Dedifferentiated amniotic fluid mesenchymal stem cell (primary cell): ENCODE results near the gene NAA10.
"Not testable (repeated sequence)": the region's sequence is repeated elsewhere in the genome, so short reads cannot be mapped to it uniquely, and the experiment has no call there.

ENCODE experiments used
- DNase-seq: peaks from one replicate; pipeline ENCODE4 v3.0.0-alpha.2; 2016; ENCODE audit errors: extremely low spot score

The NAA10 gene

DNA sequence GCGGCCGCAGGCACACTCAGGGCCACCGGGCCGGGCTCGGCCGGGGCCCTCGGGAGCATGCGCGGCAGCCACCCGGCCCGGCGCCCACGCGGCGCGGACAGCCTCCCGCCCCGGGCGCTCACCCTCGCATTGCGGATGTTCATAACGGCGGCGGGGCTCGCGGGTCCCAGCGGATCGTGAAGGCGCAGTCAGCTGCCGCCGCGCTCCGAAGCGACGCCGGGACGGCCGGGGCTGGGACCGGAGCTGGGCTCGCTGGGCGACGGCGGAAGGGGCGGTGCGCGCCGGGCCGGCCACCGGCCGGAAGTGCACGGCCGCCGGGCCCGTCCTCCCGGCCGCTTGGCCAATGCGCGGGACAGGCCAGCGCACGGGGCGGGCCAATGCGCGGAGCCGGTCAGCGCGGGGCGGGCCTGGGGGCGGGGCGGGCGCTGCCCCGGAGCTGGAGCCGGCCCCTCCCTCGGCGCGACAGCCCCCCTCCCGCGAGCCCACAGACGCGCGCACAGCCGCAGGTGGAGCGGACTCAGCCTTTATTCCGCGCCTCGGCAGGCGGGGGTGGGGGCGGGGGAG, at the start of gene NAA10:
NAA10 (minus strand) TSS at position 276 of the 564 bp plus-strand sequence; CDS start at position 143, 133 bp downstream.
- peak; percentile 49 for DNase-seq

DNA sequence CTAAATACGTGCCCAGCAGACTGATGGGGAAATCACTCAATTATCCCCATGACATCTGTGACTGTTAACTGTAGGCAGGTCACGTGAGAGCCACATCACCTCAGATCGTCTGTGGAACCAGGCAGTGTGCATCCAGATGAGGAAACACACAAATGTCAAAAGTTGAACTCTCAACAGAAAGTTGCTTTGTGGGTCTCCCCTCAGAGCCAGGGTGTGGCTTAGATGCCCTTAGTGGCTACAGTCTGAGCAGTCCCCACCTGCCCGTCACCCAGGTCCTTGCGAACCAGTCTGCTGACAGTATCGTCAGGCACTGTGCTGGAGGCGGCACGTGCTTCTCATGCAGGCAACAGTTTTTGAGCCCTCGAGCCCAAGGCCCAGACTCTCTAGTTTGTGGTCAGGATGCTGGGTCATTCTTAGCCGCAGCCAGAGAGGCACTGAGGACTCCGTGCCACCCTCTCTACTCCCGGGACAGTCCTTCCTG, 48.5 kb upstream of the NAA10 start:
- no peak for DNase-seq

DNA sequence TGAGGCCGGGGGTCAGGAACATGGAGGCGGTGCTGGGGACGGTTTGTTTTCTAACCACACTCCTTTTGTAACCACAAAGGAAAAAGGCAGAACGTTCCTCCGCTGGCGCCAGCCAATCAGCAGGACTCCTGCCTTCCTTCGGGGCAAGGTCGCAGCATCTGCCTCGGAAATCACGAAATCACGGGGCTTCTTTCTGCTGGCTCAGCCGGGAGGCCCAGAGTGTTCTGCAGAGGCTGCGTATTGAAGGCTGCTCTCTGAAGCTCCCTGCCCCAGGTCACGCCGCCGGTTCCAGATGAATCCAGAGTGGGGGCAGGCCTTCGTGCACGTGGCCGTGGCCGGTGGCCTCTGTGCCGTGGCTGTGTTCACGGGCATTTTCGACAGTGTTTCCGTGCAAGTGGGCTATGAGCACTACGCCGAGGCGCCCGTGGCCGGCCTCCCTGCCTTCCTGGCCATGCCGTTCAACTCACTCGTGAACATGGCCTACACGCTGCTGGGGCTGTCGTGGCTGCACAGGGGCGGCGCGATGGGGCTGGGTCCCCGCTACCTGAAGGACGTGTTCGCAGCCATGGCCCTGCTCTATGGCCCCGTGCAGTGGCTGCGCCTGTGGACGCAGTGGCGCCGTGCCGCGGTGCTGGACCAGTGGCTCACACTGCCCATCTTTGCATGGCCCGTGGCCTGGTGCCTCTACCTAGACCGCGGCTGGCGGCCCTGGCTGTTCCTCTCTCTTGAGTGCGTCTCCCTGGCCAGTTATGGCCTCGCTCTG, 47.1 kb upstream of the NAA10 start:
- DNase-seq = no peak

DNA sequence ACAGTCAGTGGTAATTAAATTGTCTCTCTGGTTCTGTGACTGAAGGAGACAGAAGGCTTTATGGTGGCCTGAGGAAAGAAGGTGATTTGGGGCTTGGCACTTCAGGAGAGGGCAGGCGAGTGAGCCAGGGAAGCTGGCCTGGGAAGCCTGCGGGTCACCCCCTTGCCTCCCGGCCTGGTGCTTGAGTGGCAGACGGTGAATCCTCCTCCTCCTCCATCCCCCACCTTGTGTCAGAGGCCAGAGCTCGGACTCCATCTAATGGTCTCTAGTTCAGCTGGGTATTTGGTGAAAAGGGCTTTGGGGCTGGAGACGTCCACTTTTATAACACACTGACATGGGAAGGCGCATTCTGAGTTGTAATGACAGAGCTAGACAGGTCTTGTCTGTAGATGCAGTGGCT, 46.4 kb upstream of the NAA10 start:
- DNase-seq = no peak

DNA sequence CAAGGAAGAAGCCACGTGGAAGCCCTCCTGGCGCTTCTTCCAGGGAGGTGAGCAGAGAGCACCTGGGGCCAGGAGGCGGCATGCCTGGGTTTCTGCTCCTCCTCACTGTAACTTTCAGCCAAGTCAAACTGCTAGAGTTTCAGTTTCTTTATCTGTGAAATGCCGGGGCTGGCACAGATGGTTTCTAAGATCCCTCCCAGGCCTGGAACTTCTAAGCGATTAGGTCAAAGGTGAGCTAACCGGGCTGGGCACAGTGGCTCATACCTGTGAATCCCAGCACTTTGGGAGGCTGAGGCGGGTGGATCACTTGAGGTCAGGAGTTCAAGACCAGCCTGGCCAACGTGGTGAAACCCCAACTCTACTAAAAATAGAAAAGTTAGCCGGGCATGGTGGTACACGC, 45.6 kb upstream of the NAA10 start:
- DNase-seq = not testable (repeated sequence)

DNA sequence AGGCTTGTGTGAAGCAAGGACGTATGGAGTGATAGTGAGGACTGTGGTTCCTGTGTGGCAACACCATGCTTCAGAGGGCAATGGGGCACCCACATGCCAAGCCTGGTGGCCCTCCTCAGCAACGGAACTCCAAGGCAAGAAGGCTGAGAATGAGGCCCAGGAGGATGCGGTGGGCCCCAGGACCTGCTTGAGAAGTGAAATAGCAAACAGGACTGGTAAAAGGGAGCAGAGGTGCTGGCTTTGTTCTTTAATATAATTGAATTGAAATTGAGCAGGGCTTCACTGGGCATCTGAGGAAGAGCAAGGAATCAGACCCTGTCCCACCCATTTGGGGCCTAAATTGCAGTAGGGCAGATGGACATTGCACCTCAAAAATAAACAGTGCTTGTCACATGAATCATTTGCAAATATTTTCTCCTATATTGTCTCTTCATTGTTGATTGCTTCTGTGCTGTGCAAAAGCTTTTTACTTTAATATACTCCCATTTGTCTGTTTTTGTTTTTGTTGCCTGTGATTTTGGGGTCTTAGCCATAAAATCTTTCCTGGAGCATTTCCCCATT, 40.0 kb upstream of the NAA10 start:
- DNase-seq = no peak

DNA sequence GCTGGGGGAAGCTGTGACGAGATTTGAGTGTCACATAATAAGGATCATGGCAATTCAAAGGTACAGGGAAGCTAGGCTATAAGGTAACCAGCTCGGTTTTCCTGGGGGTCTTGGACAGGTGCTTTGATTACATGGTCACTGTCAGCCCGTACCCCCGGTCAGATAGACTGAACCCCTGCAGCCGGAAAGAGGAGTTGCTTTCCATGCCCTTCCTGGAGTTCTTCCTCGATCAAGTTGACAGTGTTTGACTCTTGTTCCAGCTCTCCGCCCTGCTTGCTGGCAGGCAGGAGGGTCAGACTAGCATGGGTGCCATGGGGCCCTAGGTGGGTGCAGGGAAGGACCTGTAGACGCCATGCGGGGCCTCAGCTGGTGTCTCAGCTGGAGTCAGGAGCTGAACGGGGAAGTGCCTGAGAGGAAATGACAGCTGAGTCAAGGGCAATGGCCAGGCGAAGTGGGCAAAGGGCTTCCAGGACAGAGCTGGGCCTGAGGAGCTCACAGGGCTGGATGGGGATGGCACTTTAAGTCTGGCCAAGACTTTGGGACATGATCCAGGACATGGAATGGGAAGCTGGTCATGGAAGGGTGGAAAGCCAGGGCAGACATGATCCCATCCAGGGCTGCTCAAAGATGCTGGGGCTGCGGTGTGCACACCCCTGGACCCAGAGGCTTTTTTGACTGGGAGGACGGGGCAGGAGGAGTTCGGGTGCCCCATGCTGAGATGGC, 39.3 kb upstream of the NAA10 start:
- no peak for DNase-seq

DNA sequence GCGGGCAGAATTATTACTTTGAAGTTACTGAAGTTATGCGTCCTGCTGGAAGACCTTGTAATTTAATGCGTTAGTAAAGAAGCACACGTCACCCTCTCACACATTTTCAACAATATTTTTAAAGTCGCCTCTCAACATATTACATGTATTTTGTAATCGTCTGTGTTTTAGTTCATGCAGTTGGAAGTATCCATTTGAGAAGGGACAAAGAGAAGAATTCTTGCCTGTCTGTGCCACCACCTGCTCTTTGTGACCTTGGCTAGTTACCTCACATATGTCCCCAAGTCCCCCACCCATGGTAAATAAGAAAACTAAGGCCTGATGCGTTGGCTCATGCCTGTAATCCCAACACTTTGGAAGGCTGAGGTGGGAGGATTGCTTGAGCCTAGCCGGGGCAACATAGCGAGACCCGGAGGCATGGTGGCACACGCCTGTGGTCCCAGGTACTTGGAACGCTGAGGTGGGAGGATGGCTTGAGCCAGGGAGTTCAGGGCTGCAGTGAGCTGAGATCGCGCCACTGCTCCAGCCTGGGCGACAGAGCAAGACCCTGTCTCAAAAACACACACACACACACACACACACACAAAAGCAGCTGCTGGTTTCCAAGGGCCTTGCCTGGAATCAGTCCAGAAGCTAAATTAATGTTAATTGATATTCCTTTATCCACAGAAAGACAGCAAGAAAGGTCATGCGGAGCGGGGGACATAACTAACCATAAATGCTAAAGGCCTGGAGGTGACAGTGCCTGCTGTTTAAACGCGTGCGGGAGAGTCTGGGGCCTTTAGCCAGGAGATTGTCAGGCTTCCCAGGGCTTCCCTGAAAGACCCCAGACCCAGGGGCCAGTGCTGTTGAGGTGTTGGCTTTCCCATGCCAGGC, 38.5 kb upstream of the NAA10 start:
- DNase-seq = no peak

DNA sequence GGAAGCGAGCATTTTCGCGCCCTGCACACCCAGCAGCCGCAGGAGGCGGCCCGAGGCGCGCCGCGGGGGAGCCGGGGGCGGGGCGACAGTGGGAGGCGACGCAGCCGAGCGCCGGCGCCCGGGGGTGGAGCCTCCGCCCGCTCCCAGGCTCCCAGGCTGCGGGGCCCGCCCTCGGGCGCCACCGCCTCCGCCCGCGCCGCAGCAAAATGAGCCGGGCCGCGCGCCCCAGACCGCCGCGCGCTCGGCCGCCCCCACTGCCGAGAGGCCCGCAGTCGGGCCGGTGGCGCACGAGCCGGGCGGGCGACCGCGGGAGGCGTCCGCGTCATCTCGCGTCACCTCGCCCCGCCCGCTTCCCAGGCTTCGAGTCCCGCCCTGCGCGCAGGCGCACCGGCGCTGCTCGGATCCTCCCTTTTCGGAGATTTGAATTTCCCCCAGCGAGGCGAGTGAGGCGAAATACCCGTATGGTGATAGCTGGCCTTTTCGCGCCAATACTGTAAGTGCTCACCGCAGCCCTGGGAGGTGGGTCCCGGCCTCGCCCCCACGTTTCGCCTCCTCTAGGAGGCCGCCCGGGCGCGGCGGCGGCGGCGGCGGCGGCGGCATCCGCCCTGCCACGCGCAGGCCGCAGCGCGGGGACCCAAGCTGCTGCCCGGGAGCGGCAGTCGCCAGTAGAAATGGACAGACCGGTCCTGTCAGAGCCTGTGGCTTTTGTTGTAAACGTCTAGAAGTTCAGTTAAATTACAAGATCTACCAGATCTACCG, 37.7 kb upstream of the NAA10 start, which contains the start of gene TMEM187:
TMEM187 (plus strand) TSS at position 387 of the 759 bp plus-strand sequence. CDS start 9,309 bp downstream, outside the sequence.
- DNase-seq = peak; percentile 65

DNA sequence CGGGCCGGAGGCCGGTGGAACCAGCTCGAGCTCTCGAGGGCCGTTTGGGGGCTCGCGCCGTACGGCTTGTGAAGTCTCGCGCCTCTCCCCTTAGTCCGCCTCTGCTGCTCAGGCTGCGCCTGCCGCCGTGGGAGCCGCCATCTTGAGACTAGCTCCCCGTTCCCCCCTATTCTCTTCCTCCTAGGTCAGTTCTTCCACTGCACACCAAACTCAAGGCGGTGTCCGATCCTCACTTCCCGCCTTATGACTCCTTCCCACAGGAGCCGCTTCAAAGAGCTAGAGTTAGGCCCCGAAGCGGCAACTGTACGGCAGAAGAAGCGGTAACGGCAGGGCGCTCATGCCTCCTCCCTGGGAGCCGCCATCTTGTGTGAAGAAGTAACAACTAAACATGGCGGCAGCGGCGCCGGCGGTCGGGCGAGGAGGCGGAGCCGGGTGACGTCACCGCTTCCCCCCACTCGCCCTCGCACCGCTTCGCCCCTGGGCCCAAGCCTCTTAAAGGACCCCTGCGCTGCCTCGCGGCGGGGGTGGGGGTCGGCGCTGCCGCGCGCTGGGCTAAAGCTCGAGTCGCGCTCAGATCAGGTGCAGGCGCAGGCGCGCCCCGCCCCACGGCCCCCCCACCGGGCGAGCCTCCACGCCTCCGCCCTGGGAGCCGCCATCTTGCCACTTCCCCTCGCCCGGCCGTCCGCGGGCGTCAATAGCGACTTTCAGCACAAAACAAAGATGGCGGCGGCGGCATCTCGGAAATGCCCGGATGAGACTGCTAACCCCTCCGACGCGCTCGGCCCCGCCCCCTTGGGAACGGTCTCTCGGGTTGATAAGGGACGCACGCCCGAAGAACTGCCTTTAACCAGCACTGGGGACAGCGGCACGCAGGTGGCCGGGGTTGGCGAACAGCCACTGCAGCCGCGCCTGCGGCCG, 36.9 kb upstream of the NAA10 start, which contains the start of gene HCFC1:
HCFC1 (minus strand) TSS at position 369 of the 918 bp plus-strand sequence. CDS start 978 bp downstream, outside the sequence.
- DNase-seq = peak; percentile 80

DNA sequence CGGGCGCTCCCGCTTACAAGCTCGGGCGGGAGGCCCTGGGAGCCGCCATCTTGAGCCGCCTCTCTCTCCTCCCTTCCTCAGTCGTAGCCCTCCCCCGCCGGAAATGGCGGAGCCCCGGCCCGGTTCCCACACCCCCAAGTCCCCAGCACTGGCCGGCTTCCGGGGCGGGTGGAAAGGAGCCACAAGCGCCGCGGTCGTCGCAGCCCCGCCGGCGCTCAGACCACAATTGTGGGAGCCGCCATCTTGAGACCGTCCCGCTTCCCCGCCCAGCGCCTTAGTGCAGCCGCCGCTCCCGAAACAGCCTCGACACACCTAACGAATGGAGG, 36.2 kb upstream of the NAA10 start:
- DNase-seq = peak; percentile 41

DNA sequence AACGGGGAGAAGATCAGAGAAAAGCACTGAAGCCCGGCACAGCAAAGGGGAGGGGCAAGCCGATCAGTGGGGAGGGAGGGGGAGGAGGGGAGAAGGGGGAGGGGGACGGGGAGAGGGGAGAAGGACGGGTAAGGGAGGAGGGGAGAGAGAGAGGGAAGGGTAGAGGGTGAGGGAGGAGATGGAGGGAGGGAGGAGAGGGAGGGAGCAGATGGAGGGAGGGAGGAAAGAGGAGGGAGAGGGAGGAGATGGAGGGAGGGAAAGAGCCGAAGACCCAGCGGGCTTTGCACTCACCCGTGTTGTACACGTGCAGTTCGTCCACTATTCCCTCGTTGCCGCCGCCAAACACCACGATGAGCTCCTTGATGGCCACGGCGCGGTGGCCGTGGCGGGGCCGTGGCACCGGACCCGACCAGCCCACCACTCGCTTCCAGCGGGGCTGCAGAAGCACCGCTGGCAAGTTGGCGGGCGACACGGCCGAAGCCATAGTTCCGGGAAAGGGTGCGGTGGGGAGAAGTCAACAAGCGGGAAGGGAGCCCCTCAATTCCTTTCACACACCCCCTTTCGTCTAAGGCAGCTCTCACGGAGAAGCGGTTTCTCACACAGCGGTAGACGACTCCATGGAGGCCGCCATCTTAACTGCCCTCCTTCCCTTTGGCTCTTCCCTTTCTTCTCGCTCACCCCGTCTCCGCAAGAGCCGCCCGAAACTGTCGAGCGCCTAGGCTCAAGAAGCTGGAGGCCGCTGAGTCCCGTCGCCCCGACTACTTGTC, 35.7 kb upstream of the NAA10 start:
- DNase-seq = no peak

DNA sequence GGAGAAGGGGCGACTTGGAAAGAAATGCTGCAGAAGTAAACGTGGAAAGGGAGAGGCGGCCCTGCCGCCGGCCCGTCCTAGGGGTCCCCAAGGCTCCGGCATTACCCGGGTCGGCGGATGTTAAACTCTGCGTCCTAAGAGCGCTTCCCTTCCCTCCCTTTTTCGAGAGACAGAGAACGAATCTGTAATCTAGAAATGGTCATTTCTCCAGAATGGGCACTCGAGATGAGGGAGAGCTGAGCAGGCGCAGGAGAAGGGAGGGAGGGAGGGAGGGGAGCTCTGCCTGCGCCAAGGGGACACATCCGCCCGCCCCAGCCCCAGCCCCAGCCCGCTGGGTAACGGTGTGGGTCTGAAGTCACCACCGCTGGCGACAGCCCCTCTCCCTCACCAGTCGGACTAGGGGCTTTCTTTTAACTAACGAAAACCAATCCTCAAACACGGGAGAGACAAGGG, 35.1 kb upstream of the NAA10 start:
- DNase-seq = no peak

DNA sequence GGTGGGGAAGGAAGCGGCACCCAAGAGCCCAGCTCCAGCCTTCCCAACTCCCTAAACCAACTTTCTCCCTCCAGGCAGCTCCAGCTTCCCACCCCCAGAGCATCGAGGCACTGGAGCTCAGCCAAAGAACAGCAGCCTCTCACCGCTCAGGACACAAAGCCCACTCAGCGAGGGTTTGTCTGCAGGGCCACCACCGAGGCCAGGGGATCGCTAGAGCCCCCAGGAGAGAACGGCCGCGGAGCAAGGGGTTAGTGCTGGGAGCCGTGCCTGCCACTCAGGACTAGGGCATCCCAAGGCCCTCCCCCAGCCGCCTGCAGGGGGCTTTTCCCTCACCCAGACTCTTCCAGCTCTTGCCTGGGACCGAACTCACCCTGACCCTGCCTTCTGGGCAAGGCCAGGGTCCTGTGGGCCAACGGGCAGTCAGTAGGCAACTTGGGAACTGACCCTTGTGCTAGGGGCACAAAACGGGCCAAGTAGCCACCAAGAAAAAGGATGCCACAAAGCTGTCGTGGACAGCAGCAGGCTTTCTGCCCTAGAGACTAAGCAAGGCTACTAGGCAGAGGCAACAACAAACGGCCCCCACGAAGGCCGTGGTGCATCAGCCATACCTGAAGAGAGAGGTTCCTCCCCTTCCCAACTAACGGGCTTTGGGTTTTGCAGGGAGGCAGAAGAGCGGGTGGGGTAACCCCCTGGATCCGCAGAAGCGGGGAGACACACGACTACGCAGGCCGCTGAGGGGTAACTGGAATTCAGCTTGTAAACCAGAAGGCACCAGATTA, 34.5 kb upstream of the NAA10 start:
- no peak for DNase-seq

DNA sequence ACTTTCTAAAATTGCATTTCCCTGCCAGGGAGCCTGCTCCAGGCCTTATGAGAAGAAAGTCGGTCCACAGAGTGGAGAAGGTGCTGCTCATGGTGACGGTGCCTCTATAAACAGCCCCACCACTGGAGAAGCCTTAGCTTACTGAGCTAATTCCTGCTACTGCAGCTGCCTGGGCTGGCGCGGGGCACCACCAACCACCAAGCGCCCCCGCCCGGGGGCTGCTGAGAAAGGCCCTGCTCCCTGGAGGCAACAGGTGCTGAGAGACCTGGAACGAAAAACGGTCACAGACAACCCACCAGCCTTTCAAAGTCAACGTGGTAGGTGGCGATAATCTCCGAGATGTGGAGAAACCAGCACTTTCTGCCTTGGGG, 33.9 kb upstream of the NAA10 start:
- no peak for DNase-seq

DNA sequence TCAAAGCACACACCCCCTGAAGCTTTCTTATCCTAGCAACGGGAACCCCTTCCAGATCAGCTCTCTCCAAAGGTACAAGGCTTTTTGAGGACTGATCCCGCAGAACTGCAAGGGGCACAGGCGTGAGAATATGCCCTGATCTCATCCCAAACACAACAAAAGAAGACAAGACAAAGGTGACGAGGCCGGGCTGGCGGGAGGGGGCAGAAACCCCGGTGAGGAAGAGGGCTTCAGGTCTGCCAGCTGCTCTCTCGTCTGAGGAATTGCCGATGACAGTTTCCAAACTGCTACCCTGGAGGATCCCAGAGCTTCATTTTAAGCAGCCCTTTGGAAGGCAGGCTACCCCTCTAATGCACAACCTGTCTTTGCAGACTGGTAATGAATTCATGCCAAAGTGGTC, 33.4 kb upstream of the NAA10 start:
- no peak for DNase-seq

DNA sequence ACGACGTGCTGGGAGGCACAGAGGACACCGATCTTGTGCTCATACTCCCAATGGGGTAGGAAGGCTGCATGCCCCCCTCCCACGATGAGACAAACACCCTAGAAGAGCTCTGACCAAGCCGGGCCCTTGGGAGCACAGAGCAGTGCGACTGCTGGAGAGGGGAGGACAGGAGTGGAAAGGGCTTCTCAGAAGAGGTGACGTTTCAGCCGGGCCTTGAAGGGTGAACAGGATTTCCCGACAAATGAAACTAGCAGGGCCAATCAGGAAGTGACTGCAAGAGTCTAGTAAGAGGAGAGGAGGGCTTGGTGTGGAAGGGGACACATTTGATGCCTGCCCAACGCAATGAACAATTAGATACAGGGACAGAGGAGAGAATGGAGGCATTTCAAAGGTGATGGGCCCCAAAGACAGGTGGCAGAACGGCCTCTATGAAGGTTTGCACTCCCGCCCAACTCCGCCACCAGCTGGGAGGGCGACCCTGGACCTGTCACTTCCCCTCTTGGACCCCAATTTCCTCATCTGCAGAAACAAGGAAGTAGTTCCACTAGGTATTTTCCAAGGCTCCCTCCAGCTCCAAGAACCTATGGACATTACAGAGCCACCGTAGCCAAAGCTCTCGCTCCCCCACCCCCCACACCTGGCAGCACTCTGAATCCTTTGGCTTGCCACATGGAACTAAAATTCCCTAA, 32.8 kb upstream of the NAA10 start:
- DNase-seq = no peak
